HG03045 (cell line): ENCODE data around the gene VRK1.

Experiments used
- ATAC-seq: cut with Tn5 transposase; IDR thresholded peaks from one replicate; pipeline ENCODE4 v1.9.1; 2021; ENCODE audit warnings: mild to moderate bottlenecking, moderate library complexity; ENCODE audit not compliant: unreplicated experiment

VRK1 gene

GRCh38 chr14:96821501-96821900 is 24.3 kb downstream of the VRK1 start:
- no peak for ATAC-seq

GRCh38 chr14:96823652-96824051 is 26.5 kb downstream of the VRK1 start:
- ATAC-seq = no peak

- no peak for ATAC-seq
Measured at GRCh38 chr14:96824283-96824682, 27.1 kb downstream of the VRK1 start.

- ATAC-seq = no peak
Measured at GRCh38 chr14:96826818-96827217, 29.6 kb downstream of the VRK1 start.

GRCh38 chr14:96827290-96827689 is 30.1 kb downstream of the VRK1 start:
- no peak for ATAC-seq

- no peak for ATAC-seq
Measured at GRCh38 chr14:96829791-96830190, 32.6 kb downstream of the VRK1 start.

- no peak for ATAC-seq
Measured at GRCh38 chr14:96830946-96831345, 33.8 kb downstream of the VRK1 start.

GRCh38 chr14:96832351-96832750 is 35.2 kb downstream of the VRK1 start:
- no peak for ATAC-seq

- ATAC-seq = no peak
Measured at GRCh38 chr14:96838449-96838848, 41.3 kb downstream of the VRK1 start.

GRCh38 chr14:96839251-96839650 is 42.1 kb downstream of the VRK1 start:
- no peak for ATAC-seq

GRCh38 chr14:96843137-96843536 is 46.0 kb downstream of the VRK1 start:
- no peak for ATAC-seq

GRCh38 chr14:96844857-96845570 is 47.8 kb downstream of the VRK1 start:
- ATAC-seq = no peak

GRCh38 chr14:96847451-96847850 is 50.3 kb downstream of the VRK1 start:
- ATAC-seq = no peak

GRCh38 chr14:96848011-96848410 is 50.8 kb downstream of the VRK1 start:
- no peak for ATAC-seq

- ATAC-seq = no peak
Measured at GRCh38 chr14:96849733-96850132, 52.6 kb downstream of the VRK1 start.

GRCh38 chr14:96851694-96852381 is 54.7 kb downstream of the VRK1 start:
- no peak for ATAC-seq

GRCh38 chr14:96852823-96853422 is 55.7 kb downstream of the VRK1 start:
- no peak for ATAC-seq

GRCh38 chr14:96858643-96859042 is 61.5 kb downstream of the VRK1 start:
- no peak for ATAC-seq

- no peak for ATAC-seq
Measured at GRCh38 chr14:96861568-96862310, 64.6 kb downstream of the VRK1 start.

- no peak for ATAC-seq
Measured at GRCh38 chr14:96863327-96863985, 66.3 kb downstream of the VRK1 start.

GRCh38 chr14:96863986-96864330 is 66.8 kb downstream of the VRK1 start:
- ATAC-seq = no peak
